BLaER1 treated with 17β-estradiol and CSF1 and Interleukin-3, amounts not matched to agents 10 nM and 100 nM (cell line): ENCODE measurements around the gene PSPN.

Source experiments
- H3K27ac ChIP-seq, 11 experiments: shearing (Covaris generic); formaldehyde crosslinking; 2 replicates each; pipeline ENCODE4 v1.8.1; 2022
- H3K27me3 ChIP-seq, 11 experiments: shearing (Covaris generic); formaldehyde crosslinking; 2 replicates each; pipeline ENCODE4 v1.8.1; 2022
- H3K36me3 ChIP-seq, 11 experiments: shearing (Covaris generic); formaldehyde crosslinking; 2 replicates each; pipeline ENCODE4 v1.8.1; 2022
- H3K4me1 ChIP-seq, 10 experiments: shearing (Covaris generic); formaldehyde crosslinking; 2 replicates each; pipeline ENCODE4 v1.8.1; 2022
- H3K4me2 ChIP-seq, 11 experiments: shearing (Covaris generic); formaldehyde crosslinking; 2 replicates each; pipeline ENCODE4 v1.8.1; 2022
- H3K4me3 ChIP-seq, 10 experiments: shearing (Covaris generic); formaldehyde crosslinking; 2 replicates each; pipeline ENCODE4 v1.8.1; 2022
- H3K9ac ChIP-seq, 11 experiments: shearing (Covaris generic); formaldehyde crosslinking; 2 replicates each; pipeline ENCODE4 v1.8.1; 2022
- H3K9me3 ChIP-seq, 11 experiments: shearing (Covaris generic); formaldehyde crosslinking; replicated peaks in 1 of 11; 2 replicates each; pipeline ENCODE4 v1.8.1; 2022
- H4K20me1 ChIP-seq, 11 experiments: shearing (Covaris generic); formaldehyde crosslinking; 2 replicates each; pipeline ENCODE4 v1.8.1; 2022
- Cebpa-rat ChIP-seq, 11 experiments: shearing (Covaris generic); IDR thresholded peaks; 2 replicates each; pipeline ENCODE4 v1.8.1; 2022

Gene PSPN

DNA sequence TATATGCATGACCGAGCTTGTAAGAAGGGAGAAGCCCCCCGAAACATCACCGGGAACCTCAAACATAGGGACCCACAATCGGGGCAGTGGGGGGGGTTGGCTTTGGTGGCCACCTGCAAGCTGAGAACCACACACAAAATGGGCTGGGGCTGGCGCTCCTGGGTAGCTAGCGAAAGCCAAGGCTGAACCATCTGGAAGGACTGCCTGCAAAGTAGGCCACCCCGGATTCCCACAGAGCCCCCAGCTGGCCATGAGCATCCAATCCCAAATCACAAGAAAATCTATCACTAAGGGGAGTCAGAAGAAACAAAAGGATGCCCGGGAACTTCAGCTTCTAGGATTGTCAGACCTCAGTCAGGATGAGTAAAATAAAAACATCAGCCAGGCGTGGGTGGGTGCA is 2.8 kb upstream of the PSPN start:
- peaks cover 0 to 94% (median 13%) of the 10 kb centered on the region in 11 experiments; a peak in 10 of 22 replicates for H4K20me1 ChIP-seq
- H3K4me3 ChIP-seq, result no peak overlapping the region
- H3K9me3 ChIP-seq, result peaks cover 0 to 21% (median 0%) of the 10 kb centered on the region in 11 experiments; a peak in 8 of 22 replicates
- TF ChIP-seq Cebpa-rat (IDR thresholded peaks at IDR 0.05), result no peak
- no peak overlapping the region for H3K9ac ChIP-seq
- no peaks in the 10 kb centered on the region for H3K27me3 ChIP-seq
- no peak overlapping the region for H3K4me2 ChIP-seq
- no peak overlapping the region for H3K27ac ChIP-seq
- peaks cover 59 to 94% (median 78%) of the 10 kb centered on the region in 11 experiments for H3K36me3 ChIP-seq
- H3K4me1 ChIP-seq, result peaks cover 7 to 11% (median 8%) of the 10 kb centered on the region in 10 experiments; a peak in 19 of 20 replicates

DNA sequence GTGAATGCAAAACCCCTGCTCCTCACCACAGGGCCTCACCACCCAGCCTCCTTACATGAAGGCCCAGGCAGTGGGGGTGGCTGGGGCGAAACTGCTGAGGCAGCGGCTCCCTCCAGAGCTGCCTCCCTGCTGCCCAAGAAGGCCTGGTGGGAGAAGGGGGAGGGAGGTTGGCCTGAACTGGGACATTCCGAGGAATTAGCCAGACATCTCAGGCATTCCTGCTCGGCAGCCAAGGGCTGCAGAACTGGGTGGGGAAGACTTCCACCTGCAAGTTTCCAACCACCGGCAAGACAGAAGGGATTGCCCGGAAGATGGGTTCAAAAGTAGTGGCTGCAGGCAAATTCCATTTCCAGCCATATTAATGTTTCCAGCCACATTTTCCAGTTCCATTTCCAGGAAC is 2.3 kb upstream of the PSPN start:
- H3K9me3 ChIP-seq, result peaks cover 0 to 21% (median 0%) of the 10 kb centered on the region in 11 experiments; a peak in 8 of 22 replicates
- H4K20me1 ChIP-seq, result peaks cover 0 to 90% (median 12%) of the 10 kb centered on the region in 11 experiments; a peak in 10 of 22 replicates
- no peak overlapping the region for H3K9ac ChIP-seq
- no peak for TF ChIP-seq Cebpa-rat (IDR thresholded peaks at IDR 0.05)
- H3K27me3 ChIP-seq, result no peaks in the 10 kb centered on the region
- peaks cover 7 to 11% (median 8%) of the 10 kb centered on the region in 10 experiments; a peak in 19 of 20 replicates for H3K4me1 ChIP-seq
- no peak overlapping the region for H3K4me2 ChIP-seq
- H3K4me3 ChIP-seq, result no peak overlapping the region
- H3K27ac ChIP-seq, result no peak overlapping the region
- peaks cover 55 to 90% (median 73%) of the 10 kb centered on the region in 11 experiments for H3K36me3 ChIP-seq

DNA sequence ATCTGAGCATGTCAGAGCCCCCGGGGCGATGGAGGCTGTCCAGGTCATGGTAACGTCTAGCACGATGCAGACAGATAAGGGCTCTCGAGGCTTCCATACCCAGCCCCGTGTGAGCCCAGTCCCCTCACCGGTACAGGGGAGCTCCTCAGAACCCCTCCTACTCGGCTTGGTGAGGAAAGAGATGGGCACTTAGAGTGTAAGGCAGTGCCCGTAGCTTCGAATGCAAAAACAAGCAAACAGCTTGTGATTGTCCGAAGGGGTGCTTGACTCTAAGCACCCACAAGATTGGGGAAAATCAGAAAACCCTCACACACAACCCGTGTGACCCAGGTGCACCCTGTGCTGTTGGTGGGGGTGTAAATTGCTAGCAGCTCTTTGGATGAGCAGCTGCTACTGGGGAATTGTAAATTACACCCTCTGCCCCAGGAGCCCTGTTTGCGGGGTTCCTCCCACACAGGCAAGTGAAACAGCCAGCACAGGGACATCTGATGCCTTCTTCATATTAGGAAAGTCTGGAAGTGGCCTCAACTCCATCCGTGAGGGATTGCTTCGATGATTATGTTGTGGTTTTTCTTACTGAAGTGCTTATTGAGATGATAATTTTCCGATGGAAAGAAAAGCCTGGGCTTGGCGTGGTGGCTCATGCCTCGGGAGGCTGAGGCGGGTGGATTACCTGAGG is 918 bp upstream of the PSPN start:
- Histone ChIP-seq H3K27ac (peak overlapping the region in 1 of 11 experiments; percentile 3; a peak in 1 of 22 replicates), H3K9ac (peak overlapping the region in 3 of 11 experiments; percentile 16 to 40 (median 24); a peak in 3 of 22 replicates), H3K4me1 (peaks cover 8 to 16% (median 14%) of the 10 kb centered on the region in 10 experiments; a peak in 19 of 20 replicates), H4K20me1 (peaks cover 0 to 77% (median 12%) of the 10 kb centered on the region in 11 experiments; a peak in 10 of 22 replicates), H3K36me3 (peaks cover 41 to 76% (median 59%) of the 10 kb centered on the region in 11 experiments), H3K4me3 (no peak overlapping the region), H3K9me3 (peaks cover 0 to 20% (median 0%) of the 10 kb centered on the region in 11 experiments; a peak in 8 of 22 replicates), H3K27me3 (no peaks in the 10 kb centered on the region), H3K4me2 (no peak overlapping the region)
- TF ChIP-seq Cebpa-rat (IDR thresholded peaks at IDR 0.05), result no peak

DNA sequence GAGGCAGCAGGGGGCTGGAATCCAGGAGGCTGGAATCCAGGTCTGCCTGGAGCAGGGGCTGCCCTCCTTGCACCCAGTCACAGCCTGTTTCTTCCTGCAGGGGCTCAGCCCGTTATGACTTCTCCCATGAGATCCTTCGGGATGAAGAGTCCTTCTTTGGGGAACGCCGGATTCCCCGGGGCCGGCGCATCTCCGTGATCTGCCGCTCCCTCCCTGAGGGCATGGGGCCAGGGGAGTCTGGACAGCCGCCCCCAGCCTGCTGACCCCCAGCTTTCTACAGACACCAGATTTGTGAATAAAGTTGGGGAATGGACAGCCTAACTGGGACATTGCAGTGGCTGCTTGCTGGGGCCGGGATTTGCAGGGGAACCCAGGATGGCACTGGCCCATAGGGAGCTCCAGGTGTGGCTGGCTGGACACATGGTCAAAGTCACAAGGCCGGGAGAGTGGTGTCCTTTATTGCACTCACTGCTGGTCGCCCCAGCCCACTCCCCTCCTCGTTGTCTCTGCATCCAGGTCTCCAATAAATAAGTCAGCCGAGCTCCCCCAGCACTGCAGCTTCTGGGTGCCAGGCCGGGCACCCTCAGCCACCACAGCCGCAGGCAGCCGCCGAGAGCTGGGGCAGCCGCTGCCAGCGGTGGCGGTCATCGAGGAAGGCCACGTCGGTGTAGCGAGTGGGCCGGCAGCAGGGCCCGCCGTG is 872 bp downstream of the PSPN start:
- H3K4me1 ChIP-seq, result peaks cover 8 to 16% (median 14%) of the 10 kb centered on the region in 10 experiments; a peak in 19 of 20 replicates
- peaks cover 0 to 2% (median 0%) of the 10 kb centered on the region in 11 experiments; a peak in 6 of 22 replicates for H3K9me3 ChIP-seq
- H3K27me3 ChIP-seq, result no peaks in the 10 kb centered on the region
- no peak overlapping the region for H3K4me3 ChIP-seq
- H3K36me3 ChIP-seq, result peaks cover 23 to 58% (median 41%) of the 10 kb centered on the region in 11 experiments
- no peak for TF ChIP-seq Cebpa-rat (IDR thresholded peaks at IDR 0.05)
- no peak overlapping the region for H3K4me2 ChIP-seq
- H3K27ac ChIP-seq, result no peak overlapping the region
- H3K9ac ChIP-seq, result peak overlapping the region in 4 of 11 experiments; percentile 58 to 72 (median 67); a peak in 2 of 22 replicates
- H4K20me1 ChIP-seq, result peaks cover 0 to 59% (median 8%) of the 10 kb centered on the region in 11 experiments; a peak in 10 of 22 replicates

DNA sequence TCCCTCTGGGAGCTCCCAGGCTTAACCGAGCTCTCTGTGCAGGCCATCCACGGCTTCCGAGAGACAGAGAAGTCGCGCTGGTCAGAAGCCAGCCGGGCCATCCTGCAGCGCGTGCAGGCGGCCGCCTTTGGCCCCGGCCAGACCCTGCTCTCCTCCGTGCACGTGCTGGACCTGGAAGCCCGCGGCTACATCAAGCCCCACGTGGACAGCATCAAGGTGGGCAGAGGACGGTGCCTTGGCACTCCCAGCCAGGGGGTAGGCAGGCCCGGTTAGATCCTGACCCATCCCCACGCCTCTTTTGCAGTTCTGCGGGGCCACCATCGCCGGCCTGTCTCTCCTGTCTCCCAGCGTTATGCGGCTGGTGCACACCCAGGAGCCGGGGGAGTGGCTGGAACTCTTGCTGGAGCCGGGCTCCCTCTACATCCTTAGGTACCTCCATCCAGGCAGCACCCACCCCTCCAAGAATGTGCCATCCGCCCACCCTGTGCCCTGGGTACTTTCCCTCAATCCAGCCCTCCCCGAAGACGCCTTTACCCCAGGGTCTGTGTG is 1.5 kb downstream of the PSPN start:
- no peak for TF ChIP-seq Cebpa-rat (IDR thresholded peaks at IDR 0.05)
- H3K27me3 ChIP-seq, result no peaks in the 10 kb centered on the region
- H3K27ac ChIP-seq, result peak overlapping the region in 7 of 11 experiments; percentile 43 to 67 (median 60); a peak in 11 of 22 replicates
- H3K4me3 ChIP-seq, result peak overlapping the region in 8 of 10 experiments; percentile 52 to 70 (median 58); a peak in 17 of 20 replicates
- peaks cover 18 to 55% (median 39%) of the 10 kb centered on the region in 11 experiments for H3K36me3 ChIP-seq
- peaks cover 8 to 16% (median 14%) of the 10 kb centered on the region in 10 experiments; a peak in 19 of 20 replicates for H3K4me1 ChIP-seq
- H4K20me1 ChIP-seq, result peaks cover 0 to 53% (median 5%) of the 10 kb centered on the region in 11 experiments; a peak in 10 of 22 replicates
- peak overlapping the region in 10 of 11 experiments; percentile 7 to 72 (median 60); a peak in 16 of 22 replicates for H3K9ac ChIP-seq
- no peaks in the 10 kb centered on the region for H3K9me3 ChIP-seq
- H3K4me2 ChIP-seq, result peak overlapping the region; percentile 65 to 87 (median 83)

DNA sequence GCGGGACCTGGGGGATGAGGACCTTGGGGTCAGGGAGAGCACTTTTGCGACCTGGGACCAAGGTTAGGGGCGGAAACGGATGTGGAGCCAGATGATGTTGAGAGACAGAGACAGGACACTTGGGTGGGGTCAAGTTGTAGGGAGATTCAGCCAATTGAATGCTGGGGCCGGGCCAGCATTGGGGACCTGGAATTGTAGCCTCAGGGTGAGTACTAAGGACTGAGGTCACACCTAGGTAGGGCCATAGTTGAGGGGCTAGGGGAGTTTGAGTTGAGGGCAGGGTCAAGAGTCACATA is 2.0 kb downstream of the PSPN start:
- H3K27me3 ChIP-seq, result no peaks in the 10 kb centered on the region
- peak overlapping the region in 10 of 11 experiments; percentile 7 to 72 (median 60); a peak in 17 of 22 replicates for H3K9ac ChIP-seq
- H4K20me1 ChIP-seq, result peaks cover 0 to 48% (median 5%) of the 10 kb centered on the region in 11 experiments; a peak in 10 of 22 replicates
- peak overlapping the region; percentile 65 to 87 (median 83) for H3K4me2 ChIP-seq
- H3K9me3 ChIP-seq, result no peaks in the 10 kb centered on the region
- peaks cover 8 to 16% (median 14%) of the 10 kb centered on the region in 10 experiments; a peak in 19 of 20 replicates for H3K4me1 ChIP-seq
- H3K4me3 ChIP-seq, result peak overlapping the region; percentile 45 to 70 (median 58)
- H3K36me3 ChIP-seq, result peaks cover 18 to 55% (median 39%) of the 10 kb centered on the region in 11 experiments
- TF ChIP-seq Cebpa-rat (IDR thresholded peaks at IDR 0.05), result no peak
- peak overlapping the region in 8 of 11 experiments; percentile 26 to 67 (median 58); a peak in 14 of 22 replicates for H3K27ac ChIP-seq

DNA sequence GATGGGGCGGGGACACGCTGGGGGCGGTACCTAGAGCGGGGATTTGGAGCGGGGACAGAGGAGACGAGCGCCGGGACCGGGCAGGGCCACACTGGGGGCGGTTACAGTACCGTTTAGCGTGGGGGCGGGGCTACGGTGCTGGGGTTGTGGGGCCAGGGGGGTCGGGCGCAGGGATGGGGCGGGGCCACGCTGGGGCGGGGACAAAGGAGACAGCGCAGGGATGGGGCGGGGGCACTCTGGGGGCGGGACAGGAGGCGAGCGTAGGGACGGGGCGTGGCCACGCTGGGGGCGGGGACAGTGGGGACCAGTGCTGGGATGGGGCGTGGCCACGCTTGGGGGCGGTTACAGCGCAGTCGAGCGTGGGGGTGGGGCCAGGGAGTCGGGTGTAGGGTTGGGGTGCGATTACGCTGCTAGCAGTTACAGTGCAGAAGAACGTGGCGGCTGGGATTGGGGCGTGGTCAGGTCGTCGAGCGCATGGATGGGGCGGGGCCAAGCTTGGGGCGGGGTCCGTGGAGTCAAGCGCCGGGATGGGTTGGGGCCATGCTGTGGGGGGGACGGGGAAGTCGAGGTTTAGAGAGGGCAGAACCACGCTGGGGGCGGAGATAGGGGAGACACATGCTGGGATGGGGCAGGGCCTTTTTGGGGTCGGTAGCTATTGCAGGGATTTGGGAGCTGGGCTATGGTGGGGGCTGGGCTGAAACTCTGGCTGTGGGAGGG is 2.5 kb downstream of the PSPN start:
- peak overlapping the region; percentile 80 to 92 (median 88) for H3K27ac ChIP-seq
- H3K4me3 ChIP-seq, result peak overlapping the region; percentile 71 to 88 (median 76)
- H3K9me3 ChIP-seq, result no peaks in the 10 kb centered on the region
- H3K4me2 ChIP-seq, result peak overlapping the region; percentile 65 to 87 (median 83)
- TF ChIP-seq Cebpa-rat (IDR thresholded peaks at IDR 0.05), result no peak
- peaks cover 18 to 55% (median 39%) of the 10 kb centered on the region in 11 experiments for H3K36me3 ChIP-seq
- H3K4me1 ChIP-seq, result peaks cover 8 to 16% (median 14%) of the 10 kb centered on the region in 10 experiments; a peak in 19 of 20 replicates
- H3K27me3 ChIP-seq, result no peaks in the 10 kb centered on the region
- peaks cover 0 to 47% (median 5%) of the 10 kb centered on the region in 11 experiments; a peak in 10 of 22 replicates for H4K20me1 ChIP-seq
- peak overlapping the region; percentile 84 to 92 (median 89) for H3K9ac ChIP-seq

DNA sequence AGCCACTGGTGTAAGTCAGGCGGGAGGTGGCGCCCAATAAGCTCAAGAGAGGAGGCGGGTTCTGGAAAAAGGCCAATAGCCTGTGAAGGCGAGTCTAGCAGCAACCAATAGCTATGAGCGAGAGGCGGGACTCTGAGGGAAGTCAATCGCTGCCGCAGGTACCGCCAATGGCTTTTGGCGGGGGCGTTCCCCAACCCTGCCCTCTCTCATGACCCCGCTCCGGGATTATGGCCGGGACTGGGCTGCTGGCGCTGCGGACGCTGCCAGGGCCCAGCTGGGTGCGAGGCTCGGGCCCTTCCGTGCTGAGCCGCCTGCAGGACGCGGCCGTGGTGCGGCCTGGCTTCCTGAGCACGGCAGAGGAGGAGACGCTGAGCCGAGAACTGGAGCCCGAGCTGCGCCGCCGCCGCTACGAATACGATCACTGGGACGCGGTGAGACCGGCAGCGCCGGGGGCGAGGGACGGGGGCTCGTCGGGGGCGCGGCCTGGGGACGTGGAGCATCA is 3.1 kb downstream of the PSPN start, which contains the start of gene ALKBH7:
Gene ALKBH7, plus strand, starts transcription at position 201 of the 502 bp plus-strand sequence. Its CDS starts 27 bp downstream, at position 228.
- peaks cover 20 to 55% (median 41%) of the 10 kb centered on the region in 11 experiments for H3K36me3 ChIP-seq
- no peaks in the 10 kb centered on the region for H3K9me3 ChIP-seq
- no peaks in the 10 kb centered on the region for H3K27me3 ChIP-seq
- peak within 1 kb of the TSS; percentile 71 to 88 (median 76) for H3K4me3 ChIP-seq
- peaks cover 8 to 16% (median 14%) of the 10 kb centered on the region in 10 experiments; a peak in 19 of 20 replicates for H3K4me1 ChIP-seq
- H3K4me2 ChIP-seq, result peak within 1 kb of the TSS; percentile 65 to 98 (median 86)
- peak within 1 kb of the TSS; percentile 80 to 92 (median 88) for H3K27ac ChIP-seq
- peaks cover 0 to 42% (median 4%) of the 10 kb centered on the region in 11 experiments; a peak in 9 of 22 replicates for H4K20me1 ChIP-seq
- no peak for TF ChIP-seq Cebpa-rat (IDR thresholded peaks at IDR 0.05)
- H3K9ac ChIP-seq, result peak within 1 kb of the TSS; percentile 84 to 92 (median 89)
